ENCODE results near the gene DOCK3. TPM values are rescaled to one million over a fixed set of nuclear protein-coding genes. Genes with fewer than 3 reads are reported as not detected.

DOCK3 gene
- total and polyA plus RNA-seq, 2 of the 4 experiments (the other 2 are of a cell fraction): under 0.01 to 0.12 TPM

- no peak overlapping the region for H4K8ac ChIP-seq (ENCODE audit: low read depth in 2 of 2, low read length in 2 of 2)
- no peaks in the 10 kb centered on the region for H3K4me1 ChIP-seq (ENCODE audit: control insufficient read depth, insufficient read depth, low read length)
- H3K27ac ChIP-seq (ENCODE audit: insufficient read depth, low read length): no peak overlapping the region
- in situ Hi-C loops (cut with MboI; ENCODE audit: low sequenced_read_pairs): no loop called here
- no peak overlapping the region for H2BK5ac ChIP-seq (ENCODE audit: low read depth, low read length, poor library complexity, severe bottlenecking)
- H3K4me3 ChIP-seq (ENCODE audit: insufficient read depth, low read depth, low read length): no peak overlapping the region
- no peaks in the 10 kb centered on the region for H3K9me1 ChIP-seq (ENCODE audit: insufficient read depth, low read length)
- no peak for DNase-seq
- no peak overlapping the region for H3K18ac ChIP-seq (ENCODE audit: low read depth, low read length)
- H3K23ac ChIP-seq (ENCODE audit: low read depth, low read length): no peak overlapping the region
- TF ChIP-seq POLR2A (IDR thresholded peaks at IDR 0.05; ENCODE audit: low read depth, low read length): no peak
- TF ChIP-seq CTCF (conservative IDR thresholded peaks at IDR 0.05; ENCODE audit: low read depth, low read length): no peak
- no peak for TF ChIP-seq CEBPB (IDR thresholded peaks at IDR 0.05; ENCODE audit: low read depth, low read length)
- TF ChIP-seq MAFK (IDR thresholded peaks at IDR 0.05; ENCODE audit: low read depth, low read length): no peak
- no peak for TF ChIP-seq MAZ (IDR thresholded peaks at IDR 0.05; ENCODE audit: borderline replicate concordance, low read depth, low read length)
- TF ChIP-seq CHD1 (IDR thresholded peaks at IDR 0.05; ENCODE audit: low read depth, low read length): no peak
- no peak for TF ChIP-seq RFX5 (IDR thresholded peaks at IDR 0.05; ENCODE audit: low read depth, low read length)
- TF ChIP-seq USF2 (IDR thresholded peaks at IDR 0.05; ENCODE audit: low read depth, low read length): no peak
- TF ChIP-seq ELK1 (IDR thresholded peaks at IDR 0.05; ENCODE audit: borderline replicate concordance, low read depth, low read length): no peak
- no peak for TF ChIP-seq NFE2L2 (IDR thresholded peaks at IDR 0.05; ENCODE audit: low read depth, low read length)
- no peak for TF ChIP-seq RCOR1 (IDR thresholded peaks at IDR 0.05; ENCODE audit: insufficient replicate concordance, low read length)
- TF ChIP-seq BHLHE40 (IDR thresholded peaks at IDR 0.05; ENCODE audit: low read depth, low read length): no peak
- TF ChIP-seq RAD21 (IDR thresholded peaks at IDR 0.05; ENCODE audit: low read length): no peak
- TF ChIP-seq MXI1 (IDR thresholded peaks at IDR 0.05; ENCODE audit: borderline replicate concordance, low read depth, low read length): no peak
- no peak for TF ChIP-seq FOS (IDR thresholded peaks at IDR 0.05; ENCODE audit: low read depth, low read length)
- TF ChIP-seq SMC3 (IDR thresholded peaks at IDR 0.05; ENCODE audit: low read depth, low read length): no peak
- H3K4me2 ChIP-seq (ENCODE audit: low read depth, low read length): no peak overlapping the region
- no peak overlapping the region for H3K14ac ChIP-seq (replicated peaks; ENCODE audit: low read depth, low read length)
- H3K4ac ChIP-seq (ENCODE audit: low read depth, low read length): no peak overlapping the region
- no peaks in the 10 kb centered on the region for H3K27me3 ChIP-seq (ENCODE audit: control insufficient read depth, insufficient read depth, low read length)
- H4K91ac ChIP-seq (ENCODE audit: insufficient read depth, low read depth, low read length): no peak overlapping the region
- no peak for ATAC-seq (ENCODE audit: low read depth)
- peaks cover 19% of the 10 kb centered on the region; the same call in 1 of the 2 replicates for H3K9me3 ChIP-seq (ENCODE audit: control insufficient read depth, insufficient read depth, low read length)
- H4K20me1 ChIP-seq (ENCODE audit: insufficient read depth, low read length): no peaks in the 10 kb centered on the region
- H2BK15ac ChIP-seq (ENCODE audit: low read depth, low read length): no peak overlapping the region
- no peak overlapping the region for H4K5ac ChIP-seq (ENCODE audit: low read depth, low read length)
- H3K9ac ChIP-seq (ENCODE audit: low read depth, low read length): no peak overlapping the region
- no peak overlapping the region for H2BK20ac ChIP-seq (ENCODE audit: low read depth, low read length)
- no peaks in the 10 kb centered on the region for H3K36me3 ChIP-seq (ENCODE audit: control insufficient read depth, insufficient read depth, low read length)
- no peak overlapping the region for H2BK120ac ChIP-seq (ENCODE audit: low read depth, low read length)
- CTCF ChIA-PET: no interaction called here
- WGBS, 2 experiments (ENCODE audit: extremely low coverage in 2 of 2, insufficient read length in 1 of 2): 17% methylated on average over 1 of the region's 6 CpGs; no CpG with 5 or more reads in 1 of the 2 experiments
- POLR2A ChIA-PET (ENCODE audit: unreplicated experiment): no interaction called here
- intact Hi-C loops (cut with micrococcal nuclease): no loop called here
- dilution Hi-C loops (cut with HindIII; ENCODE audit: low sequenced_read_pairs, unreplicated experiment): no loop called here
- H3K79me1 ChIP-seq (ENCODE audit: low read depth in 1 of 2, low read length in 2 of 2): no peaks in the 10 kb centered on the region
- H2AK9ac ChIP-seq (replicated peaks; ENCODE audit: low read depth, low read length, poor library complexity): no peak overlapping the region
- no peak overlapping the region for H2AK5ac ChIP-seq (ENCODE audit: low read depth, low read length)
- no TSS peak for BruUV-seq (replicated peaks)
- H2AFZ ChIP-seq (replicated peaks; ENCODE audit: low read length, poor library complexity): no peak overlapping the region
- no peak overlapping the region for H3K56ac ChIP-seq (ENCODE audit: extremely low read depth, insufficient read depth, low read length)
Measured at GRCh38 chr3:50912746-50913145, 238.0 kb downstream of the DOCK3 start.

Data from IMR-90 (cell line).